Small intestine (tissue), 7 donors: ENCODE results near the gene NOS3. TPM values are rescaled to one million over a fixed set of nuclear protein-coding genes. Genes with fewer than 3 reads are reported as not detected.
A peak's percentile ranks its signal among the peaks of the same experiment; 100 is the strongest.

ENCODE experiments used
- DNase-seq, 2 donors: peaks; one replicate each; pipeline versions ENCODE4 v3.0.0 to v3.0.0-alpha.2; 2013
- FAIRE-seq: peaks from 2 replicates; lab custom pipeline; 2012; peaks lifted over from hg19 to GRCh38; lab: Jason Lieb, UNC
- H3K27ac ChIP-seq, 3 donors: one replicate each; pipeline ENCODE4 v1.5.1; 2013; ENCODE audit warnings: low read length in 2 of 3, mild to moderate bottlenecking in 2 of 3, control low read depth in 1 of 3, inconsistent platforms in 1 of 3, low read depth in 1 of 3, moderate library complexity in 1 of 3
- H3K27me3 ChIP-seq, 3 donors: one replicate each; pipeline ENCODE4 v1.6.1; 2013; ENCODE audit warnings: low read length in 3 of 3, inconsistent platforms in 1 of 3; ENCODE audit not compliant: control insufficient read depth in 3 of 3, insufficient read depth in 3 of 3
- H3K36me3 ChIP-seq, 3 donors: one replicate each; pipeline ENCODE4 v1.6.1; 2013; ENCODE audit warnings: low read length in 3 of 3, inconsistent platforms in 1 of 3, low read depth in 1 of 3, mild to moderate bottlenecking in 1 of 3, moderate library complexity in 1 of 3; ENCODE audit not compliant: control insufficient read depth in 3 of 3, insufficient read depth in 2 of 3
- H3K4me1 ChIP-seq, 3 donors: one replicate each; pipeline ENCODE4 v1.6.1; 2013; ENCODE audit warnings: low read length in 2 of 3, inconsistent platforms in 1 of 3, low read depth in 1 of 3, mild to moderate bottlenecking in 1 of 3, moderate library complexity in 1 of 3; ENCODE audit not compliant: control insufficient read depth in 3 of 3, insufficient read depth in 2 of 3
- H3K4me3 ChIP-seq, 3 donors: one replicate each; pipeline ENCODE4 v1.5.1; 2013; ENCODE audit warnings: low read length in 3 of 3, control low read depth in 1 of 3, inconsistent platforms in 1 of 3, low read depth in 1 of 3, mild to moderate bottlenecking in 1 of 3, moderate library complexity in 1 of 3
- H3K9me3 ChIP-seq, 2 donors: one replicate each; pipeline ENCODE4 v1.6.1; 2013; ENCODE audit warnings: low read depth in 1 of 2, low read length in 1 of 2; ENCODE audit not compliant: control insufficient read depth in 2 of 2, insufficient read depth in 1 of 2
- whole genome bisulfite sequencing, 3 donors: extraction: QIAGEN DNeasy Blood & Tissue Kit; methylation state at CpG; one replicate each; pipeline ENCODE4 v1.1.7; 2013; 5-methylcytosine and 5-hydroxymethylcytosine counted together
- polyA plus RNA-seq, 4 donors: library from polyadenylated mRNA; stranded (reverse) in 3 of 4; unstranded in 1 of 4; fragments of 200-250 nt in 3 of 4; fragments of 120-200 nt in 1 of 4; gene quantifications; one replicate each; pipeline versions ENCODE4 v1.2.1 to v1.2.3, GENCODE V29; 2013
- donor health status: healthy with polysubstance abuse.
- donor health status: control.
- donor health status: control.
- donor health status: Bipolar disorder and iron deficiency.
- donor health status: healthy.

NOS3 gene
- polyA plus RNA-seq, 4 donors = 0.45 to 14.7 (median 4.7) TPM

- Histone ChIP-seq H3K36me3 (no peaks in the 10 kb centered on the region), H3K27ac (peak overlapping the region in 2 of 3 donors; percentile 50 to 63), H3K4me1 (peaks cover 0 to 12% (median 0%) of the 10 kb centered on the region in 3 donors), H3K9me3 (peaks cover 0 to 17% of the 10 kb centered on the region in 2 donors), H3K27me3 (no peaks in the 10 kb centered on the region), H3K4me3 (no peak overlapping the region)
- 11 to 14% (median 12%) methylated on average over 28 to 31 of the region's 31 CpGs for WGBS, 3 donors
- peak in 1 of 2 donors; percentile 80 for DNase-seq
- no peak for FAIRE-seq
Observed at GRCh38 chr7:150988230-150989226, 2.3 kb upstream of the NOS3 start.

- 55 to 81% (median 79%) methylated on average over 5 to 7 of the region's 7 CpGs for WGBS, 3 donors
- FAIRE-seq (no peak), DNase-seq (no peak)
- no peak overlapping the region for H3K4me3 ChIP-seq
- no peaks in the 10 kb centered on the region for H3K27me3 ChIP-seq
- H3K36me3 ChIP-seq = no peaks in the 10 kb centered on the region
- H3K9me3 ChIP-seq = peaks cover 0 to 17% of the 10 kb centered on the region in 2 donors
- H3K4me1 ChIP-seq = peaks cover 0 to 12% (median 0%) of the 10 kb centered on the region in 3 donors
- H3K27ac ChIP-seq = peak overlapping the region in 2 of 3 donors; percentile 50 to 63
Observed at GRCh38 chr7:150989456-150989855, 1.4 kb upstream of the NOS3 start.

- no peaks in the 10 kb centered on the region for H3K36me3 ChIP-seq
- 73 to 79% (median 77%) methylated on average over 5 to 6 of the region's 6 CpGs for WGBS, 3 donors
- DNase-seq (no peak), FAIRE-seq (no peak)
- peaks cover 0 to 23% (median 0%) of the 10 kb centered on the region in 3 donors for H3K4me1 ChIP-seq
- H3K4me3 ChIP-seq = no peak overlapping the region
- no peak overlapping the region for H3K27ac ChIP-seq
- H3K9me3 ChIP-seq = peaks cover 0 to 17% of the 10 kb centered on the region in 2 donors
- H3K27me3 ChIP-seq = no peaks in the 10 kb centered on the region
Observed at GRCh38 chr7:150992051-150992640, 1.3 kb downstream of the NOS3 start.

GRCh38 chr7:150992833-150993302, 2.1 kb downstream of the NOS3 start:
- peaks cover 0 to 26% (median 0%) of the 10 kb centered on the region in 3 donors for H3K4me1 ChIP-seq
- peak overlapping the region in 1 of 3 donors; percentile 46 for H3K27ac ChIP-seq
- no peaks in the 10 kb centered on the region for H3K27me3 ChIP-seq
- no peaks in the 10 kb centered on the region for H3K36me3 ChIP-seq
- no peak overlapping the region for H3K4me3 ChIP-seq
- H3K9me3 ChIP-seq = peaks cover 0 to 17% of the 10 kb centered on the region in 2 donors
- WGBS, 3 donors = 52 to 70% (median 70%) methylated on average over 5 of the region's 5 CpGs
- DNase-seq (no peak), FAIRE-seq (no peak)

GRCh38 chr7:150993511-150993910, 2.7 kb downstream of the NOS3 start:
- peak overlapping the region in 1 of 3 donors; percentile 3 for H3K27ac ChIP-seq
- 83 to 97% (median 90%) methylated on average over 14 of the region's 14 CpGs for WGBS, 3 donors
- H3K36me3 ChIP-seq = no peaks in the 10 kb centered on the region
- peaks cover 0 to 17% of the 10 kb centered on the region in 2 donors for H3K9me3 ChIP-seq
- DNase-seq (no peak), FAIRE-seq (no peak)
- H3K27me3 ChIP-seq = no peaks in the 10 kb centered on the region
- peaks cover 0 to 20% (median 0%) of the 10 kb centered on the region in 3 donors for H3K4me1 ChIP-seq
- H3K4me3 ChIP-seq = no peak overlapping the region

- DNase-seq = peak in 1 of 2 donors; percentile 60
- H3K27me3 ChIP-seq = no peaks in the 10 kb centered on the region
- H3K4me3 ChIP-seq = no peak overlapping the region
- 39 to 44% (median 40%) methylated on average over 13 to 15 of the region's 15 CpGs for WGBS, 3 donors
- H3K36me3 ChIP-seq = no peaks in the 10 kb centered on the region
- peaks cover 0 to 14% (median 0%) of the 10 kb centered on the region in 3 donors for H3K4me1 ChIP-seq
- FAIRE-seq = no peak
- no peak overlapping the region for H3K27ac ChIP-seq
- H3K9me3 ChIP-seq = peaks cover 0 to 17% of the 10 kb centered on the region in 2 donors
Observed at GRCh38 chr7:150994141-150994837, 3.5 kb downstream of the NOS3 start.

GRCh38 chr7:150994838-150995510, 4.2 kb downstream of the NOS3 start:
- 61 to 71% (median 67%) methylated on average over 19 of the region's 19 CpGs for WGBS, 3 donors

More at GRCh38 chr7:150994838-150995510, 4.2 kb downstream of the NOS3 start:
- H3K36me3 ChIP-seq = no peaks in the 10 kb centered on the region
- H3K27me3 ChIP-seq = no peaks in the 10 kb centered on the region
- no peak for DNase-seq
- H3K4me3 ChIP-seq = no peak overlapping the region
- no peak for FAIRE-seq
- no peak overlapping the region for H3K27ac ChIP-seq
- peaks cover 0 to 14% of the 10 kb centered on the region in 2 donors for H3K9me3 ChIP-seq
- H3K4me1 ChIP-seq = peaks cover 0 to 14% (median 0%) of the 10 kb centered on the region in 3 donors
